Activated naive CD8-positive, alpha-beta T cell treated with anti-CD3 and anti-CD28 coated beads, Interleukin-2, amount 10 ng/mL, durations not matched to agents 7 days and 5 days (primary cell): ENCODE results near the gene GJE1. TPM values are rescaled to one million over a fixed set of nuclear protein-coding genes. Genes with fewer than 3 reads are reported as not detected.

Experiments
- ATAC-seq: fragments of 150-1000 bp; cut with Tn5 transposase; one replicate; pipeline ENCODE4 v1.10.0; 2021; ENCODE audit warnings: low read depth, moderate library complexity
- POLR2A ChIA-PET: fragments of 350-600 bp; sonication (Branson Sonifier 250); formaldehyde crosslinking; loops from one replicate; lab custom pipeline; 2021; ENCODE audit warnings: antibody characterized with exemption; lab: Charles Lee
- DNase-seq: peaks from one replicate; pipeline ENCODE4 v3.0.0; 2021
- H3K27ac Mint-ChIP-seq: one replicate; pipeline ENCODE4 v1.8.0; 2022; ENCODE audit warnings: mild to moderate bottlenecking, mixed read lengths
- H3K27me3 Mint-ChIP-seq: one replicate; pipeline ENCODE4 v1.8.0; 2022; ENCODE audit warnings: mild to moderate bottlenecking, moderate library complexity, mixed read lengths
- H3K36me3 Mint-ChIP-seq: one replicate; pipeline ENCODE4 v1.8.0; 2021; ENCODE audit warnings: mild to moderate bottlenecking, mixed read lengths
- H3K4me1 Mint-ChIP-seq: one replicate; pipeline ENCODE4 v1.8.0; 2021; ENCODE audit warnings: mixed read lengths
- H3K4me3 Mint-ChIP-seq: one replicate; pipeline ENCODE4 v1.8.0; 2022; ENCODE audit warnings: mild to moderate bottlenecking, moderate library complexity, mixed read lengths
- H3K9me3 Mint-ChIP-seq: one replicate; pipeline ENCODE4 v1.8.0; 2021; ENCODE audit warnings: mixed read lengths
- total RNA-seq, 2 experiments: library from RNA; stranded (reverse); gene quantifications; one replicate each; pipeline ENCODE4 v1.2.3, GENCODE V29; 2021

GJE1 gene
- total RNA-seq, 2 experiments from 2014 or later = not detected

GRCh38 chr6:142173980-142174379, 41.3 kb downstream of the GJE1 start:
- Mint-ChIP-seq H3K9me3 (no peaks in the 10 kb centered on the region), H3K27ac (no peak overlapping the region), H3K27me3 (no peaks in the 10 kb centered on the region), H3K4me1 (no peaks in the 10 kb centered on the region), H3K36me3 (peaks cover 53% of the 10 kb centered on the region), H3K4me3 (no peak overlapping the region)
- ATAC-seq = no peak
- POLR2A ChIA-PET = no interaction called here
- no peak for DNase-seq

GRCh38 chr6:142174703-142175102, 42.0 kb downstream of the GJE1 start:
- Mint-ChIP-seq H3K36me3 (peaks cover 53% of the 10 kb centered on the region), H3K9me3 (no peaks in the 10 kb centered on the region), H3K4me3 (no peak overlapping the region), H3K27ac (no peak overlapping the region), H3K27me3 (no peaks in the 10 kb centered on the region), H3K4me1 (no peaks in the 10 kb centered on the region)
- ATAC-seq = no peak
- POLR2A ChIA-PET = no interaction called here
- DNase-seq = no peak

GRCh38 chr6:142178129-142178528, 45.4 kb downstream of the GJE1 start:
- Mint-ChIP-seq H3K36me3 (peaks cover 45% of the 10 kb centered on the region), H3K9me3 (no peaks in the 10 kb centered on the region), H3K27ac (no peak overlapping the region), H3K4me1 (peaks cover 2% of the 10 kb centered on the region), H3K4me3 (no peak overlapping the region), H3K27me3 (no peaks in the 10 kb centered on the region)
- DNase-seq = no peak
- no peak for ATAC-seq
- POLR2A ChIA-PET = no interaction called here

GRCh38 chr6:142182004-142182403, 49.3 kb downstream of the GJE1 start:
- no peak for ATAC-seq
- Mint-ChIP-seq H3K9me3 (no peaks in the 10 kb centered on the region), H3K36me3 (peaks cover 26% of the 10 kb centered on the region), H3K27me3 (no peaks in the 10 kb centered on the region), H3K4me1 (peaks cover 4% of the 10 kb centered on the region), H3K4me3 (no peak overlapping the region), H3K27ac (no peak overlapping the region)
- POLR2A ChIA-PET = no interaction called here
- no peak for DNase-seq

GRCh38 chr6:142183351-142183750, 50.6 kb downstream of the GJE1 start:
- Mint-ChIP-seq H3K27me3 (no peaks in the 10 kb centered on the region), H3K27ac (no peak overlapping the region), H3K36me3 (peaks cover 15% of the 10 kb centered on the region), H3K4me3 (no peak overlapping the region), H3K9me3 (no peaks in the 10 kb centered on the region), H3K4me1 (peaks cover 4% of the 10 kb centered on the region)
- POLR2A ChIA-PET = no interaction called here
- ATAC-seq (no peak), DNase-seq (no peak)

- DNase-seq (no peak), ATAC-seq (no peak)
- H3K4me3 Mint-ChIP-seq = no peak overlapping the region
- no peak overlapping the region for H3K27ac Mint-ChIP-seq
- peaks cover 4% of the 10 kb centered on the region for H3K4me1 Mint-ChIP-seq
- H3K9me3 Mint-ChIP-seq = no peaks in the 10 kb centered on the region
- peaks cover 16% of the 10 kb centered on the region for H3K36me3 Mint-ChIP-seq
- POLR2A ChIA-PET = no interaction called here
- no peaks in the 10 kb centered on the region for H3K27me3 Mint-ChIP-seq
These were observed 51.6 kb downstream of the GJE1 start for GRCh38 chr6:142184307-142184706.

Other genes starting within 250 kb of the GJE1 start
- gene NMBR, start 14.2 kb downstream of the GJE1 start, total RNA-seq = not detected
- 10 to 100 TPM; 41.7 to 45.7 TPM for gene VTA1, start 14.3 kb downstream of the GJE1 start, total RNA-seq
- gene ADGRG6, start 169.1 kb downstream of the GJE1 start, total RNA-seq = 1 to 10 TPM in 1 of 2 experiments, under 1 TPM in 1; 0.91 to 1.2 TPM